CD14-positive monocyte (primary cell): Measurements from ENCODE around the gene MAD1L1. TPM values are rescaled to one million over a fixed set of nuclear protein-coding genes. Genes with fewer than 3 reads are reported as not detected.

Experiments
- DNase-seq, 3 donors: peaks; one replicate each; pipeline ENCODE4 v3.0.0-alpha.2; 2011 to 2022
- H2AFZ ChIP-seq: 2 replicates; pipeline ENCODE4 v1.6.0; 2012; ENCODE audit warnings: mild to moderate bottlenecking, low read depth, low read length, inconsistent platforms; ENCODE audit not compliant: insufficient read depth, poor library complexity, severe bottlenecking
- H3K27ac ChIP-seq, 2 donors: 1 replicate in 1 of 2; 2 replicates in 1 of 2; pipeline ENCODE4 v1.5.1; 2012 to 2013; ENCODE audit warnings: low read length in 2 of 2, control low read depth in 1 of 2, inconsistent platforms in 1 of 2, low read depth in 1 of 2, mild to moderate bottlenecking in 1 of 2
- H3K27me3 ChIP-seq, 2 donors: one replicate each; pipeline versions ENCODE4 v1.6.0 to v1.6.1; 2011 to 2013; ENCODE audit warnings: low read length in 2 of 2; ENCODE audit not compliant: control insufficient read depth in 2 of 2, insufficient read depth in 2 of 2
- H3K36me3 ChIP-seq, 2 donors: replicated peaks in 1 of 2; 1 replicate in 1 of 2; 2 replicates in 1 of 2; pipeline versions ENCODE4 v1.5.1 to v1.6.1; 2012 to 2013; ENCODE audit warnings: low read length in 2 of 2, control low read depth in 1 of 2, inconsistent platforms in 1 of 2, mild to moderate bottlenecking in 1 of 2; ENCODE audit not compliant: insufficient read depth in 2 of 2, control insufficient read depth in 1 of 2
- H3K4me1 ChIP-seq, 2 donors: 1 replicate in 1 of 2; 2 replicates in 1 of 2; pipeline versions ENCODE4 v1.5.1 to v1.6.1; 2012 to 2013; ENCODE audit warnings: low read length in 2 of 2, control low read depth in 1 of 2, inconsistent platforms in 1 of 2, mild to moderate bottlenecking in 1 of 2, moderate library complexity in 1 of 2; ENCODE audit not compliant: insufficient read depth in 2 of 2, control insufficient read depth in 1 of 2
- H3K4me2 ChIP-seq: replicated peaks from 2 replicates; pipeline ENCODE3; 2012; ENCODE audit warnings: low read length, moderate library complexity, mild to moderate bottlenecking; ENCODE audit not compliant: poor library complexity, severe bottlenecking; ENCODE audit errors: extremely low read depth
- H3K4me3 ChIP-seq, 3 experiments: fragments of 200-600 bp in 1 of 3; sonication (generic) in 1 of 3; replicated peaks in 1 of 3; 1 replicate in 2 of 3; 2 replicates in 1 of 3; pipeline ENCODE4 v1.5.1; 2011 to 2013; ENCODE audit warnings: low read length in 3 of 3, mild to moderate bottlenecking in 3 of 3, control low read depth in 2 of 3, low read depth in 2 of 3, inconsistent platforms in 1 of 3, moderate library complexity in 1 of 3
- H3K79me2 ChIP-seq: 2 replicates; pipeline ENCODE4 v1.6.0; 2012; ENCODE audit warnings: mild to moderate bottlenecking, control low read depth, inconsistent platforms, low read length, moderate library complexity; ENCODE audit not compliant: insufficient read depth
- H3K9ac ChIP-seq: 2 replicates; pipeline ENCODE4 v1.6.0; 2017; ENCODE audit warnings: low read length, mild to moderate bottlenecking; ENCODE audit not compliant: insufficient read depth, poor library complexity, severe bottlenecking
- H3K9me3 ChIP-seq, 2 donors: replicated peaks in 1 of 2; 1 replicate in 1 of 2; 2 replicates in 1 of 2; pipeline versions ENCODE4 v1.5.1 to v1.6.1; 2012 to 2013; ENCODE audit warnings: low read length in 2 of 2, control low read depth in 1 of 2; ENCODE audit not compliant: control insufficient read depth in 1 of 2, insufficient read depth in 1 of 2
- H4K20me1 ChIP-seq: 2 replicates; pipeline ENCODE4 v1.6.0; 2012; ENCODE audit warnings: mild to moderate bottlenecking, low read length, control low read depth, moderate library complexity; ENCODE audit not compliant: insufficient read depth
- H3K27ac Mint-ChIP-seq, 7 donors: one replicate each; pipeline ENCODE4 v1.8.0; 2020; ENCODE audit warnings: mild to moderate bottlenecking in 7 of 7, mixed read lengths in 7 of 7, moderate library complexity in 6 of 7, inconsistent platforms in 2 of 7
- H3K27me3 Mint-ChIP-seq, 3 donors: one replicate each; pipeline ENCODE4 v1.8.0; 2021 to 2022; ENCODE audit warnings: low read depth in 3 of 3, mild to moderate bottlenecking in 3 of 3, mixed read lengths in 3 of 3, moderate library complexity in 3 of 3, inconsistent platforms in 1 of 3
- H3K36me3 Mint-ChIP-seq, 2 donors: one replicate each; pipeline ENCODE4 v1.8.0; 2020; ENCODE audit warnings: mixed read lengths in 2 of 2, inconsistent platforms in 1 of 2, mild to moderate bottlenecking in 1 of 2
- H3K4me1 Mint-ChIP-seq: one replicate; pipeline ENCODE4 v1.8.0; 2020; ENCODE audit warnings: mild to moderate bottlenecking, mixed read lengths
- H3K4me3 Mint-ChIP-seq, 2 donors: one replicate each; pipeline ENCODE4 v1.8.0; 2020; ENCODE audit warnings: mild to moderate bottlenecking in 2 of 2, mixed read lengths in 2 of 2, moderate library complexity in 1 of 2
- H3K9me3 Mint-ChIP-seq, 7 donors: one replicate each; pipeline ENCODE4 v1.8.0; 2020 to 2022; ENCODE audit warnings: mixed read lengths in 7 of 7, mild to moderate bottlenecking in 6 of 7, moderate library complexity in 6 of 7, inconsistent platforms in 2 of 7
- WGBS: methylation state at CpG from one replicate; pipeline ENCODE4 v1.1.5; 2013; ENCODE audit warnings: missing lambda C conversion rate; ENCODE audit not compliant: insufficient coverage; 5-methylcytosine and 5-hydroxymethylcytosine counted together
- intact Hi-C, 2 donors: fragments of 100-400 bp; cut with micrococcal nuclease; formaldehyde crosslinking; loops; one replicate each; pipeline versions ENCODE4 v1.15.0 to v1.15.1; 2023
- polyA plus RNA-seq, 3 donors: library from polyadenylated mRNA; depleted of rRNA in 1 of 3; unstranded in 2 of 3; stranded (reverse) in 1 of 3; fragments of 300-500 nt in 2 of 3; fragments of >200 nt in 1 of 3; fragmentation: Illumina TruSeq in 2 of 3; gene quantifications; 1 replicate in 2 of 3; 2 replicates in 1 of 3; pipeline ENCODE4 v1.2.3, GENCODE V29; 2012 to 2021
- TF ChIP-seq, protein P1 (sequence below): fragments of 200-600 bp; IDR thresholded peaks from one replicate; pipeline ENCODE4 v1.8.0; 2022; ENCODE audit warnings: antibody characterized with exemption, mild to moderate bottlenecking

MAD1L1 gene
- polyA plus RNA-seq, 3 donors, result 22.0 to 39.4 (median 33.2) TPM

DNA sequence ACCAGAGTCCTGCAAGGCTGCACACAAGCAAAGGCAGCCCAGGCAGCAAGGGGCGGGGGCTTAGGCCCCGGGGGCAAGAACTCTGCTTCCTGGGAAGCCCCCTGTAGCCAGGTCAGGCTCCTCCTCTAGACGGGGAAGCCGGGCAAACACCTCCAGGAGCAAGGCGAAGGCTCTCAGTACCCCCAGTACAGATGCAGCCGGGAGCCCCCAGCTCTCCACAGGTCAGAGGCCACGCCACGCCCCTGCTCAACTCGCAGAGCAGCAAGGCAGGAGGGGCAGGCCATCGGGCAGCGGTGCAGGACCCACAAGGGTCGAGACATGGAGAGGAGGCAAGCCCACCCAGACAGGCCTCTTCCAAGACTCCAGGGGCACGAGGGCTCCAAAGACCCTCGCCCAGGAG, 108.8 kb downstream of the MAD1L1 start:
- H3K27ac Mint-ChIP-seq, result no peak overlapping the region
- TF ChIP-seq, protein P1, sequence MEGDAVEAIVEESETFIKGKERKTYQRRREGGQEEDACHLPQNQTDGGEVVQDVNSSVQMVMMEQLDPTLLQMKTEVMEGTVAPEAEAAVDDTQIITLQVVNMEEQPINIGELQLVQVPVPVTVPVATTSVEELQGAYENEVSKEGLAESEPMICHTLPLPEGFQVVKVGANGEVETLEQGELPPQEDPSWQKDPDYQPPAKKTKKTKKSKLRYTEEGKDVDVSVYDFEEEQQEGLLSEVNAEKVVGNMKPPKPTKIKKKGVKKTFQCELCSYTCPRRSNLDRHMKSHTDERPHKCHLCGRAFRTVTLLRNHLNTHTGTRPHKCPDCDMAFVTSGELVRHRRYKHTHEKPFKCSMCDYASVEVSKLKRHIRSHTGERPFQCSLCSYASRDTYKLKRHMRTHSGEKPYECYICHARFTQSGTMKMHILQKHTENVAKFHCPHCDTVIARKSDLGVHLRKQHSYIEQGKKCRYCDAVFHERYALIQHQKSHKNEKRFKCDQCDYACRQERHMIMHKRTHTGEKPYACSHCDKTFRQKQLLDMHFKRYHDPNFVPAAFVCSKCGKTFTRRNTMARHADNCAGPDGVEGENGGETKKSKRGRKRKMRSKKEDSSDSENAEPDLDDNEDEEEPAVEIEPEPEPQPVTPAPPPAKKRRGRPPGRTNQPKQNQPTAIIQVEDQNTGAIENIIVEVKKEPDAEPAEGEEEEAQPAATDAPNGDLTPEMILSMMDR, result no peak

DNA sequence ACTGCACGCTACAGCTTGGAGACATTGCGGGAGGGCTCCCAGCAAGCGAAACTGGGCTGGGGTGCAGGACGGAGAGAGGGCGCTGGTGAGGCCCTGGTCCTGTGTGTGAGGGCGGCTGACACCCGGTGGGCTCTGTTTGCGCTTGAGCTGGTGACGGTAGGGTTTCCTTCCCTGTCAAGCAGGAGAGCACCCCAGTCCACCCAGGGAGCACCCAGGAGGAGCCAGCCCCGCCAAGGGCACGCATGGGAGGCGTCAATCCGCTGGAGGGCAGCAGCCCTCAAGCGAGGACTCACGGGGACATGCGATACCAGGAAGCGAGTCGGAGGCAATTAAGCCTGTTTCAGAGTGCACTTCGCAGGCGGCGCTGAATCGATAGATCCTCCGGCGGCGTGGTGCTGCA, 109.4 kb downstream of the MAD1L1 start:
- Histone ChIP-seq H3K4me1 (no peaks in the 10 kb centered on the region), H3K9ac (no peak overlapping the region), H2AFZ (no peak overlapping the region), H4K20me1 (no peaks in the 10 kb centered on the region), H3K36me3 (peaks cover 11 to 48% of the 10 kb centered on the region in 2 donors), H3K9me3 (peaks cover under 1 to 5% of the 10 kb centered on the region in 2 donors), H3K4me2 (no peak overlapping the region), H3K27ac (no peak overlapping the region), H3K27me3 (no peaks in the 10 kb centered on the region), H3K4me3 (no peak overlapping the region), H3K79me2 (no peaks in the 10 kb centered on the region)
- no peak for DNase-seq
- TF ChIP-seq, protein P1, result no peak
- H3K27me3 Mint-ChIP-seq, result no peaks in the 10 kb centered on the region
- H3K36me3 Mint-ChIP-seq, result peaks cover 30 to 62% of the 10 kb centered on the region in 2 donors
- H3K27ac Mint-ChIP-seq, result no peak overlapping the region
- H3K9me3 Mint-ChIP-seq, result peaks cover 3 to 9% (median 5%) of the 10 kb centered on the region in 7 donors
- intact Hi-C loops, result no loop called here
- WGBS, result 91% methylated on average over 21 of the region's 25 CpGs
- peaks cover 8% of the 10 kb centered on the region for H3K4me1 Mint-ChIP-seq
- H3K4me3 Mint-ChIP-seq, result no peak overlapping the region

More for the DNA sequence above, 108.8 kb downstream of the MAD1L1 start:
- Histone ChIP-seq H3K4me1 (no peaks in the 10 kb centered on the region), H3K27ac (no peak overlapping the region), H3K4me3 (no peak overlapping the region), H3K79me2 (no peaks in the 10 kb centered on the region), H3K9ac (no peak overlapping the region), H2AFZ (no peak overlapping the region), H3K9me3 (no peaks in the 10 kb centered on the region), H3K36me3 (peaks cover 11 to 48% of the 10 kb centered on the region in 2 donors), H3K4me2 (no peak overlapping the region), H4K20me1 (no peaks in the 10 kb centered on the region), H3K27me3 (no peaks in the 10 kb centered on the region)
- Mint-ChIP-seq H3K4me3 (no peak overlapping the region), H3K9me3 (peaks cover 0 to 4% (median 1%) of the 10 kb centered on the region in 7 donors), H3K27me3 (no peaks in the 10 kb centered on the region), H3K4me1 (peaks cover 8% of the 10 kb centered on the region), H3K36me3 (peaks cover 27 to 57% of the 10 kb centered on the region in 2 donors)
- intact Hi-C loops, result no loop called here
- DNase-seq, result no peak
- 98% methylated on average over 14 of the region's 14 CpGs for WGBS
